ENCODE results near the gene WWC2.

WWC2 gene

GRCh38 chr4:183337833-183338232 lies 238.8 kb downstream of the WWC2 start:
- DNase-seq (ENCODE audit: low read depth), result peak; percentile 72
- TF ChIP-seq MAX (IDR thresholded peaks at IDR 0.05; ENCODE audit: low read depth, low read length) (peak; percentile 75), POLR2A (IDR thresholded peaks at IDR 0.05; ENCODE audit: extremely low read depth, insufficient read length) (no peak), MYC (IDR thresholded peaks at IDR 0.05; ENCODE audit: low read depth, low read length) (peak; percentile 65; the same call in 1 of the 2 replicates)
- no peak overlapping the region for H3K4me3 ChIP-seq (ENCODE audit: low read depth, low read length)

GRCh38 chr4:183342541-183343533 lies 243.8 kb downstream of the WWC2 start:
- TF ChIP-seq CTCF (IDR thresholded peaks at IDR 0.05; ENCODE audit: low read depth, low read length), result no peak
- TF ChIP-seq POLR2A (IDR thresholded peaks at IDR 0.05; ENCODE audit: extremely low read depth, insufficient read length), result no peak
- TF ChIP-seq MYC (IDR thresholded peaks at IDR 0.05; ENCODE audit: low read depth, low read length), result no peak
- no peak for TF ChIP-seq MAX (IDR thresholded peaks at IDR 0.05; ENCODE audit: low read depth, low read length)
- peak; percentile 34 for DNase-seq (ENCODE audit: low read depth)
- no peak overlapping the region for H3K4me3 ChIP-seq (ENCODE audit: low read depth, low read length)

- TF ChIP-seq MAX (IDR thresholded peaks at IDR 0.05; ENCODE audit: low read depth, low read length) (no peak), MYC (IDR thresholded peaks at IDR 0.05; ENCODE audit: low read depth, low read length) (no peak), POLR2A (IDR thresholded peaks at IDR 0.05; ENCODE audit: extremely low read depth, insufficient read length) (no peak), CTCF (IDR thresholded peaks at IDR 0.05; ENCODE audit: low read depth, low read length) (no peak)
- DNase-seq (ENCODE audit: low read depth), result no peak
- H3K4me3 ChIP-seq (ENCODE audit: low read depth, low read length), result no peak overlapping the region
Measured at GRCh38 chr4:183343730-183344129, 244.7 kb downstream of the WWC2 start.

GRCh38 chr4:183344523-183345255 lies 245.6 kb downstream of the WWC2 start:
- H3K4me3 ChIP-seq (ENCODE audit: low read depth, low read length), result no peak overlapping the region
- TF ChIP-seq CTCF (IDR thresholded peaks at IDR 0.05; ENCODE audit: low read depth, low read length) (no peak), MAX (IDR thresholded peaks at IDR 0.05; ENCODE audit: low read depth, low read length) (no peak), MYC (IDR thresholded peaks at IDR 0.05; ENCODE audit: low read depth, low read length) (no peak), POLR2A (IDR thresholded peaks at IDR 0.05; ENCODE audit: extremely low read depth, insufficient read length) (no peak)
- no peak for DNase-seq (ENCODE audit: low read depth)

- H3K4me3 ChIP-seq (ENCODE audit: low read depth, low read length), result no peak overlapping the region
- TF ChIP-seq MYC (IDR thresholded peaks at IDR 0.05; ENCODE audit: low read depth, low read length) (no peak), POLR2A (IDR thresholded peaks at IDR 0.05; ENCODE audit: extremely low read depth, insufficient read length) (no peak), CTCF (IDR thresholded peaks at IDR 0.05; ENCODE audit: low read depth, low read length) (no peak), MAX (IDR thresholded peaks at IDR 0.05; ENCODE audit: low read depth, low read length) (no peak)
- DNase-seq (ENCODE audit: low read depth), result no peak
Measured at GRCh38 chr4:183345261-183345660, 246.2 kb downstream of the WWC2 start.

All from NB4 (cell line).